NCI-H1092 treated with DMSO at 0.1 percent for 48 hours (cell line): ENCODE results near the gene PEX14.

Experiments used
- DNase-seq: peaks from one replicate; lab custom pipeline; 2025; lab: John Stamatoyannopoulos, UW

PEX14 gene

DNA sequence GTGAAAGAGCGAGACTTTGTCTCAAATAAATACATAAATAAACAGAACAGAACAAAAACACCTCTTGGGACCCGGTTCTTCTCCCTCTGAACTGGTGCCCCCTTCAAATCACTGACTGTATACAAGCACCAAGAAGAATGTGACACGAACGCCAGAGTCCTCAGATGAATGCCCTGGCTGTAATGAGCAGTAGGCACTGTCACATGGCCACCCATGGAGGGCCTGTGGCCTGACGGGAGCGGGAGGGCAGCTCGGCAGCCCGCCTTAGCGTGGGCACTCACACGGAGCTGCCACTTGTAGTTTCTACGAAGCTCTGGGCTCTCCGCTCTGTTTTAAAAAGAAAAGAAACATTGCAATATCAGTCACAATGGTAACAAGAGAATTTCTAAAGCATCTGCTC lies 146.0 kb downstream of the PEX14 start:
- no peak for DNase-seq

GRCh38 chr1:10621906-10622305 lies 147.2 kb downstream of the PEX14 start:
- DNase-seq: no peak

DNA sequence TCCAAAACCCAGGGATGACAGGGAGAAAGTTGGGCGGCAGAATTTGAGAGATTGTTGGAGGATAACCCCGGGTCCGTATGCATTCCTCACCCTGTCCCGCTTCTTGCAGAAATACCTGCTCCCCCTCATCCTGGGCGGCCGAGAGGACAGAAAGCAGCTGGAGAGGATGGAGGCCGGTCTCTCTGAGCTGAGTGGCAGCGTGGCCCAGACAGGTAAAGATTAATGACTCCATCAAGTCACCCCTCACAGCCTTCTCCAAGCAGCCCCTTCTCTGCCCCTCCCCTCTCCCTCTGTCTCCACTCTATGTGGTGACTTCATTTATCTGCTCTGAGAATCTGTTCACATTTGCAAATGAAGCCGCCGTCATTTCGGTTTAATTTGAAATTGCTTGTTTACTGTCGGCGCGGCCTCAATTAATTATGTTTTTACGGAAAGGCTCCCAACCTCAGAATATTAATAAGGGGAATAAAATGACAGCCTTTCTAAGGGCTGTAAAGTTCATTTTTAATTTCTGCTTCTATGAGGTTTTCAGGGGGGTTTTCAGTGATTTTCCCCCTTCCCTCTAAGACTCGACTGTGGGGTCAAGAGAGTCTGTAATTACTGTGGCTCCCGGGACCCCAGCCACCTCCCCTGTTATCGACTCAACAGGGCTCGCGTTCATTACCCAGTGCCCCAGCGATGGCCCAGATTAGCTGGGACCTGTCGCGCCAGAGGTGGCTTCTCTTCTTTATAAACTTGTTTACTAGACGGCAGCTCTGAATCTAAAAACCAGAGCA lies 148.3 kb downstream of the PEX14 start:
- no peak for DNase-seq

DNA sequence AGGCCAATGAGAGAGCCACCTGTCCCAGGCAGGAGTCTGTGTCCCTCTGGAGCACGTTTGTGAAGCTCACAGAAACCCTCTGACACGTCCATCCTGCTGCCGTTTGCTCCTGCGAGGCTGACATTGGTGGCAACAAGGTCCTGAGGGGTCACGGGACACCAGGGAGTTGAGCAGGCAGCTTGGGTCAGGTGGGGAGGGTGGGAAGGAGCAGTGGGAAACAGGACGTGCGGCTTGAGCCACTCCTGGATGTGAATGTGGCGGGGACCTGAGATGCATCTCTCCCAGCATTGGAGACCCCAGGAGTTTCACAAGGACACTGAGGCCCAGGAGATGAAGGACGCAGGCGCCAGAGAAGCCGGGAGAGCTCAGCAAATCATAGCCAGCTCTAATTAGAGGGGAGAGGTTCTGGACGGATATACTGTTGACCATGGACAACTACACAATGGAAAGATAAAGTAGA lies 149.0 kb downstream of the PEX14 start:
- DNase-seq: no peak

DNA sequence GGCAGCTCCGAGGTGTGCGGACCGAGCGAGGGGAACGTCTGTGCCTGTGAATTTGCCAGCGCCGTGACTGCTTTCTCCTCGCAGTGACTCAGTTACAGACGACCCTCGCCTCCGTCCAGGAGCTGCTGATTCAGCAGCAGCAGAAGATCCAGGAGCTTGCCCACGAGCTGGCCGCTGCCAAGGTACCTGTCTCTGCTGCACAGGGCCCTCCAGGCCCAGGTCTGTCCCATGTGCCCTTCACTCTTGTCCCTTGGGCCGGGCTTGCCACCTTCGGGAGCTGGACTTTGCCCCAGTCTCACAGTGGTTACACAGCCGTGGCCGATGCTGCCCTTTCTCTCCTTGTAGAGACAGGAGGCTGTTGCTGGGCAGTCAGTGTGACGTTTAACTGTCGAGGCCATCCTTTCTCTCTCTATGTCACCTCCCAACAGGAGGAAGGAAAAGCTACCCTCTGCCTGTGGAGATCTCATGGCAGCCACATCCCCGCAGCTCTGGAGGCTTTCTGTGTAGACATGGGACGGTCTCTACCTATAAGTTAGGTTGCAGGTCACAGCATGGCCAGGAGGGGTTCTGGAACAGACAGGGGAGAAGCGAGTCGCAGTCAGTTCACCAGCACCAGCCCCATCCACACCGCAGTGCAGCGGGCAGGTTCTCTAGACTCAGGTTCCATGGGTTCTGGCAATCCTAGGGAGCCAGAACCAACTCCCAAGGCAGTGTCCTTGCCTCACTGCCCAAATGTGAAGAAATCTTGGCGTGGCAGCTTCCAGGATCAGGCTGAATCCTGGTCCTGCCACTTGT lies 149.7 kb downstream of the PEX14 start:
- no peak for DNase-seq

DNA sequence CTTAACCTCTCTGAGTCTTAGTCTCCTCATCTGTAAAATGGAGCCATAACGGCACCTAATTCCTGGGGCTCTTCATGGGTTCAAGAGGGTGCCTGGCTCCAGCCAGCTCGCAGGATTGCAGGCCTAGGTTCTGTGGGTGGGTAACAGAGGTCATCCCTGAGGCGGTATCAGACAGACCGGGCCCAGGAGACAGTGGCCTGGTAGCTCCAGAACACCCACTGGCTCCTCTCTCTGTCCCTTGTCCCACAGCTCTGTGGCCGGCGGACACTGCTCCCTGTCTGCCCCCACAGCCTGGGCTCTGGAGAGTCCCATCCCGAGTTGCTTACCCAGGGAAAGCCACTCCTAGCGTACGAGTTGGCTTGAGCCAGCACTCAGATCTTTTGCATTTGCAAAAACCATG lies 150.3 kb downstream of the PEX14 start:
- no peak for DNase-seq

DNA sequence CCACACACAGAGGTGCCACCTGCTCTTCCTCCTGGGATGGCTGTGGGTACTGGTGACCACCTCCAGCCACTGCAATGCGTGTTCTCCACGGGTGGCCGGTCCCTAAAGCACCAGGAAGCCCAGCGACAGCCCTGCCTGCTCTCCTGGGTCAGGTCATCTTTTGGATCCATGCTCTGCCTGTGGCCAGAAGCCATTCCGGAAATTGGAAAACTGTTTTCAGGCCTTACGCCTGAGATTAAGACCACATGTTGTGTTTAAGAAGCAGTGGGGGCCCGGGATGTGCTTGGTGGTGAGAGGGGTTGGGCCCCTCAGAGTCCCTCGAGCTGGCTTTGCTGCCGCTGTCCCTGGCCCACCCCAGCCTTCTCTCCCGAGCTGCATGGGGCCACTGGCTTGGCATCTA lies 150.8 kb downstream of the PEX14 start:
- no peak for DNase-seq

GRCh38 chr1:10626131-10626731 lies 151.5 kb downstream of the PEX14 start:
- DNase-seq: no peak

GRCh38 chr1:10626791-10627410 lies 152.2 kb downstream of the PEX14 start:
- DNase-seq: no peak

DNA sequence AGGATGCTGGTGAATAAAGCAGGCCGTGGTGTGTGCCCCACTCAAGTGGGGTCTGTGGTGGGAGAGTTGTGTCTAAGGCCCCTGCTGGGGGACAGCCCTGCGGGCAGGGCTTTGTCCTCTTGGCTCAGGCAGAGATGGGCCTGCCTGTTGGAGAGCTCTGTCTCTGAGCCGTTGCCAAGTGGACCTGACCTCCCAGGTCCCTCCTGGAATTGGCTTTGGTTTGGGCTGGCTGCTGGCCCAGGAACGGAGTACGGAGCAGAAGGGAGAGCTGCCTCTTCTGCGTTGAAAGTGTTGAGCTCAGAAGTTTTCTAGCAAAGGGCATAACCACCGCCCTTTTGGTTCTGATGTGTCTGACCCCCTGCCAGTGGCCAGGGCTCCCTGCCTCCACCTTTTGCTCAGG lies 153.9 kb downstream of the PEX14 start:
- no peak for DNase-seq

DNA sequence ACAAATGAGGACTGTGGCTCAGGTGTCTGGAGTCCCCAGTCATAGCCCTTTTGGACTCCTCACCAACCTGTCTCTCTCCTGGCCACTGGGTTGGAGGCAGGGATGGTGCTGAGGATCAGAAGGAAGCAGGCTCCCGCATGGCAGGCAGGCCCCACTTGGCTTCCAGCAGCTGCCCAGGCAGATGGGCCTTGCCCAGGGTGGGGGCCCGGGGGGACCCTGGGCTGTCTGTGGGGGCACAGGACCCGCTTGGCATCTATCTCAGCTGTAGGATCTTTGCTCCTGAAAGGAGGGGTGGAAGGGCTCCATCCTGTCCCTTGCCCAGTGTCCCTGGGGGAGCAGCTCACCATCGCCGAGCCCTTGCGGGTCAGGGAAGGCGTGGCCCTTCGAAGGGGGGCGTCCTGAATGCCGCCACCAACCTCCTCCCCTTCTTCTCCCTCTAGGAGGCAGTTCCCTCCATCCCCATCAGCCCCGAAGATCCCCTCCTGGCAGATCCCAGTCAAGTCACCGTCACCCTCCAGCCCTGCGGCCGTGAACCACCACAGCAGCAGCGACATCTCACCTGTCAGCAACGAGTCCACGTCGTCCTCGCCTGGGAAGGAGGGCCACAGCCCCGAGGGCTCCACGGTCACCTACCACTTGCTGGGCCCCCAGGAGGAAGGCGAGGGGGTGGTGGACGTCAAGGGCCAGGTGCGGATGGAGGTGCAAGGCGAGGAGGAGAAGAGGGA lies 154.5 kb downstream of the PEX14 start:
- DNase-seq: no peak

GRCh38 chr1:10629816-10630571 lies 155.2 kb downstream of the PEX14 start:
- no peak for DNase-seq

DNA sequence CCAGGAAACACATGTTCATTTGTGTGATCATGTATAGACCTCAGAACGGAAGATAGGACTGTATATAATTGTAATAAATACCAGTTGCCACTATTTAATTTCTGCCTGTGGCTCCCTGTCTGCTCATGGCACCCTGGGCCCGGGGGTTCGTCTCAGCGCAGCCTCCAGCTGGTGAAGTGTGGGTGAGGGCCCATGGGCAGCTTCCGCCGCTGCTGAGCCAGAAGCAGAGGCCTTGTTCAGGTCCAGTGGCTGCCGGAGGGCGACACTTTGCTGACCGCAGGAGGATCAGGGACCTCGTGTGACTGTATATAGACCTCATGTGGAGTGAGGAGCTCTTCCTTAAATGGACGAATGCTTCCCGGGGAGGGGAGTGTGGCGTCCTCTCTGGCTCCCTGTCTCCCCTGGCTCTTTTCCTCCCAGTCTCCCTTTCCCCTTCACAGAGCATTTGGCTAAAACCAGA lies 155.9 kb downstream of the PEX14 start:
- no peak for DNase-seq

GRCh38 chr1:10631121-10631810 lies 156.5 kb downstream of the PEX14 start:
- DNase-seq: no peak

DNA sequence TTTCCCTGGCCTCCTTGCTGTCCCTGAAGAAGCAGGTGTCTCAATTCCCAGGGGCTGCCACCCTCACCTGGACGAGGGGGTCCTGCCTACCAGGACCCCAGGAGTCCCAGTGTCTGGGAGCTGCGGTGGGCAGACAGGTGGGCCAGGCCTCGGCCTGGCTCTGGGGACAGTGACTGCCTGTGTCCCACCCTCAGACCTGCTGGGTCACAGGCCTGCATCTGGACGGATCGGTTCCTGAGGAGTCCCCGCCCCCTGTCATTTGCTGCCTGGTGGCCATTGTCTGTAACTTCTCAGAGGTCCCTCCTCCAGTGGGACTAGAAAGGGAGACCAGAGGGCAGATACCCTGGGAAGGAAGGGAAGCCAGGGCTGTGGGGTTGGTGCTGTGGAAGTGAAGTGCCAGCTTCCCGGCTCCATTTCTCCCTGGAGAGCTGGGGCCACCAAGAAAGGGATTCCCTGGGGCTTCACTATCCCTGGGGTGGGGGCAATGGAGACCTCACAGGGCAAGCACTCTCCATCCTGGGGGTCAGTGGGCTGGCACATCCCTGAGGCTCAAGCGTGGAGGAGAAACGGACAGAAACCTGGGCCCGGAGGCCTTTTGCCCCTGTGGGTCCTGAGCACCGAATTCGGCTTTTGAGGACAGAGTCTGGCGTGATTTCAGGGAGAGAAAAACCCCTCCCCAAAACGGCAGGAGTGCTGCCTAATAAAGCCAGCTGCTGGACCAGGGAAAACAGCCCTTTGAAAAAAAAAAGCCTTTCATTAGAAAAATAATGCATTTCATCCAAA lies 157.3 kb downstream of the PEX14 start:
- DNase-seq: no peak

GRCh38 chr1:10632691-10633090 lies 157.9 kb downstream of the PEX14 start:
- no peak for DNase-seq

DNA sequence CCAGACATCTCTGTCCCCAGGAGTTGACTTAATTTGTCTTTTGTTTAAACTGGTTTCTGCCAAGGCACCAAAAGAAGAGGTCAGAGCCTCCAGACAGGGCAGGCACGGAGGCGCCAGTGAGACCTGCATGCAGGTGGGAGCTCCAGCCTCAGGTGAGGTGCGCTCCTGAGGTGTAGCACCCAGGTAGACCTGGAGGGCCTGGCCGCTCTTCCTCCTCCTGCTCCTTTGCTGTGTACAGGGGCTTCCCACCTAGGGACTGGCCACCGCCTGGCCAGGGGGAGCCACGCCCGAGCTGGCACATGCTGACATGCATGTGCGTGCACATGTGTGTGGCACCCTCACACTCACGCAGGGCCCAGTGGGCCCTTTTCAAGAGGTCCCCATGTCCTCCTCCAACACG lies 158.7 kb downstream of the PEX14 start:
- no peak for DNase-seq

- DNase-seq: no peak
Observed at GRCh38 chr1:10634075-10634427, 159.3 kb downstream of the PEX14 start.

GRCh38 chr1:10634428-10635084 lies 159.8 kb downstream of the PEX14 start:
- no peak for DNase-seq
